HCT116 (cell line): ENCODE results near the gene PEAK3.

Source experiments
- CTCF ChIP-seq, 3 experiments: fragments of 200-600 bp in 1 of 3; sonication (generic) in 1 of 3; IDR thresholded peaks in 2 of 3; conservative IDR thresholded peaks in 1 of 3; 2 replicates each; pipeline ENCODE4 v1.5.1; 2012 to 2017; ENCODE audit warnings: low read depth in 2 of 3, low read length in 2 of 3, antibody characterized with exemption in 1 of 3, borderline replicate concordance in 1 of 3, control low read depth in 1 of 3, mild to moderate bottlenecking in 1 of 3, mixed read lengths in 1 of 3, mixed run types in 1 of 3, moderate library complexity in 1 of 3; ENCODE audit not compliant: insufficient read depth in 1 of 3
- EZH2 ChIP-seq: fragments of 200-600 bp; sonication (generic); IDR thresholded peaks from 2 replicates; pipeline ENCODE4 v1.6.1; 2017; ENCODE audit warnings: antibody characterized with exemption, mixed run types
- EZH2phosphoT487 ChIP-seq: fragments of 200-600 bp; IDR thresholded peaks from 2 replicates; pipeline ENCODE4 v1.6.1; 2018; ENCODE audit warnings: antibody characterized with exemption, borderline replicate concordance
- MAX ChIP-seq: IDR thresholded peaks from 2 replicates; pipeline ENCODE4 v1.6.1; 2012
- POLR2AphosphoS5 ChIP-seq: IDR thresholded peaks from 2 replicates; pipeline ENCODE4 v1.6.1; 2011; ENCODE audit warnings: mild to moderate bottlenecking, low read depth, low read length, moderate library complexity
- RAD21 ChIP-seq: IDR thresholded peaks from 2 replicates; pipeline ENCODE4 v1.6.1; 2012; ENCODE audit warnings: low read depth, mild to moderate bottlenecking
- YY1 ChIP-seq: IDR thresholded peaks from 2 replicates; pipeline ENCODE4 v1.6.1; 2011; ENCODE audit warnings: low read length, low read depth, moderate library complexity, mild to moderate bottlenecking; ENCODE audit not compliant: insufficient replicate concordance; ENCODE audit errors: extremely low read depth
- ZNF274 ChIP-seq: fragments of 200-500 bp; sonication (Bioruptor generic); IDR thresholded peaks from 2 replicates; pipeline ENCODE4 v1.6.1; 2014; ENCODE audit warnings: mild to moderate bottlenecking, low read depth, low read length, inconsistent platforms

- TF ChIP-seq POLR2AphosphoS5 (no peak), YY1 (no peak), CTCF (IDR thresholded peaks at IDR 0.05 in 2 of 3, conservative IDR thresholded peaks at IDR 0.05 in 1 of 3; ENCODE audit: borderline replicate concordance in 1 of 3, insufficient read depth in 1 of 3, low read depth in 2 of 3, low read length in 2 of 3) (no peak), MAX (no peak), EZH2 (no peak), RAD21 (no peak), EZH2phosphoT487 (no peak), ZNF274 (no peak)
These were observed 41.7 kb upstream of the PEAK3 start for GRCh38 chr19:2323707-2324106.
